ENCODE data around the gene NTNG2. TPM values are rescaled to one million over a fixed set of nuclear protein-coding genes. Genes with fewer than 3 reads are reported as not detected.

The NTNG2 gene
- total RNA-seq, 1 donor from 2014 or later, result 5.0 TPM

DNA sequence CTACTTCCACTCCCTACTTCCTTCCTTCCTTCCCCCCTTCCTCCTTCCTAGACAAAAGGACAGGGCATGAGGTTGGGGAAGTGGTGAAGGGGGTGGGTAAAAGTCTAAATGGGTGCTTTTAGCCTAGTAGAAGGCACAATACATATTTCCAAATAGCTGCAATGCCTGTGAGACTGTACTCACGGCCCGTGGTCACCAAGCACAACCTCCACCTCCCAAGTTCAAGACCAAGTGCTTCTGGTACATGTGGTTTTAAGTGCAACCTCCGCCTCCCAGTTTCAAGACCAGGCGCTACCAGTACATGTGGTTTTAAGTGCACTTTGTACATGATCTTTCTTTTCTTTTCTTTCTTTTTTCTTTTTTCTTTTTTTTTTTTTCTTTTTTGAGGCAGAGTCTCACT, 14.5 kb upstream of the NTNG2 start:
- Histone ChIP-seq H3K4me3 (no peak overlapping the region), H3K27me3 (ENCODE audit: low read depth) (peaks cover 63% of the 10 kb centered on the region), H3K27ac (no peak overlapping the region), H3K4me1 (no peaks in the 10 kb centered on the region), H3K9me3 (no peaks in the 10 kb centered on the region), H3K36me3 (no peaks in the 10 kb centered on the region)
- DNase-seq (no peak), ATAC-seq (no peak)
- intact Hi-C loops (cut with DNase I), result no loop called here
- TF ChIP-seq, protein P1, sequence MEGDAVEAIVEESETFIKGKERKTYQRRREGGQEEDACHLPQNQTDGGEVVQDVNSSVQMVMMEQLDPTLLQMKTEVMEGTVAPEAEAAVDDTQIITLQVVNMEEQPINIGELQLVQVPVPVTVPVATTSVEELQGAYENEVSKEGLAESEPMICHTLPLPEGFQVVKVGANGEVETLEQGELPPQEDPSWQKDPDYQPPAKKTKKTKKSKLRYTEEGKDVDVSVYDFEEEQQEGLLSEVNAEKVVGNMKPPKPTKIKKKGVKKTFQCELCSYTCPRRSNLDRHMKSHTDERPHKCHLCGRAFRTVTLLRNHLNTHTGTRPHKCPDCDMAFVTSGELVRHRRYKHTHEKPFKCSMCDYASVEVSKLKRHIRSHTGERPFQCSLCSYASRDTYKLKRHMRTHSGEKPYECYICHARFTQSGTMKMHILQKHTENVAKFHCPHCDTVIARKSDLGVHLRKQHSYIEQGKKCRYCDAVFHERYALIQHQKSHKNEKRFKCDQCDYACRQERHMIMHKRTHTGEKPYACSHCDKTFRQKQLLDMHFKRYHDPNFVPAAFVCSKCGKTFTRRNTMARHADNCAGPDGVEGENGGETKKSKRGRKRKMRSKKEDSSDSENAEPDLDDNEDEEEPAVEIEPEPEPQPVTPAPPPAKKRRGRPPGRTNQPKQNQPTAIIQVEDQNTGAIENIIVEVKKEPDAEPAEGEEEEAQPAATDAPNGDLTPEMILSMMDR (IDR thresholded peaks at IDR 0.05), result no peak

- no peaks in the 10 kb centered on the region for H3K36me3 ChIP-seq
- no peak overlapping the region for H3K27ac ChIP-seq
- no peaks in the 10 kb centered on the region for H3K4me1 ChIP-seq
- DNase-seq, result no peak
- TF ChIP-seq, protein P1 (IDR thresholded peaks at IDR 0.05), result no peak
- peaks cover 61% of the 10 kb centered on the region for H3K27me3 ChIP-seq (ENCODE audit: low read depth)
- intact Hi-C loops (cut with DNase I), result no loop called here
- ATAC-seq, result no peak
- no peak overlapping the region for H3K4me3 ChIP-seq
- no peaks in the 10 kb centered on the region for H3K9me3 ChIP-seq
These were observed 14.0 kb upstream of the NTNG2 start for GRCh38 chr9:132147839-132148238.

DNA sequence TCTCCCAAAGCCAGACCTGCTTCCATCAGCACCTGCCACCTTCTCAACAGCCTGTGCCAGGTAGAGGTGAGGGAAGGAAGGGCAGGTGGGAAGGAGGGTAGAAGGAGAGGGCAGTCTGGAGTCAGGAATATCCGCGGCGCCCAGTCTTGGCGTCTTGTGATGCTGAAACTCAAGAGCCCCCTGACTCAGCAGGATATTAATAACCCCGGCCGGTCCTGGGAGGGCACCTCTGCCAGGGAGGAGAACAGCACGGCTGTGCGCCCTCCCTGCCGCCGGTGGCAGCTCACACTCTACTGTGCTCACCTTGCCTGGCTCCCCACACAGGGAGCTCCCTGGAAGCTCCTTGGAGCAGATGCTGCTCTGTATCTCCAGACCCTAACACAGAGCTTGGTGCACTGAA, 11.6 kb upstream of the NTNG2 start:
- Histone ChIP-seq H3K9me3 (no peaks in the 10 kb centered on the region), H3K4me1 (no peaks in the 10 kb centered on the region), H3K36me3 (no peaks in the 10 kb centered on the region), H3K27ac (no peak overlapping the region), H3K27me3 (ENCODE audit: low read depth) (peaks cover 44% of the 10 kb centered on the region), H3K4me3 (no peak overlapping the region)
- no peak for ATAC-seq
- TF ChIP-seq, protein P1 (IDR thresholded peaks at IDR 0.05), result no peak
- DNase-seq, result no peak
- intact Hi-C loops (cut with DNase I), result no loop called here

DNA sequence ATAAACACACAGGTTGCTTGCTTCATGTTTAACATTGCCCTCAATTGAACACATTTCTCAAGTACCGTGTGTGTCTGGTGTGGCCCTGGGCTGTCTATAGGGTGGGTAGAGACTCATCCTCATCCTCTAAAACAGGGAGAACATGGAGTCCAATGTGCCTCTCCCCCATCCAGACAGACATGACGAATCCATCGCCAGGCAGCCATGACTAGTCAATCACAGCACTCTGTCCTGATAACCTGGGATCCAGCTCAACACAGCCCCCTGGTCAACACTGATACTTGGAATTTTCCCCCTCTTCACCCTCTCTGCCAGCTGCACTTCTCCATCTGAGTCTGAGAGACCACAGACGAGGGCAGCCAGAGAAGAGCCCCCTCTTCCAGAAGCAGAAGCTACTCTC, 10.7 kb upstream of the NTNG2 start:
- TF ChIP-seq, protein P1 (IDR thresholded peaks at IDR 0.05), result no peak
- no peaks in the 10 kb centered on the region for H3K9me3 ChIP-seq
- H3K4me3 ChIP-seq, result no peak overlapping the region
- peaks cover 36% of the 10 kb centered on the region for H3K27me3 ChIP-seq (ENCODE audit: low read depth)
- DNase-seq (no peak), ATAC-seq (no peak)
- intact Hi-C loops (cut with DNase I), result no loop called here
- no peaks in the 10 kb centered on the region for H3K36me3 ChIP-seq
- H3K27ac ChIP-seq, result no peak overlapping the region
- H3K4me1 ChIP-seq, result no peaks in the 10 kb centered on the region

GRCh38 chr9:132152231-132152630, 9.6 kb upstream of the NTNG2 start:
- DNase-seq (no peak), ATAC-seq (no peak)
- Histone ChIP-seq H3K9me3 (no peaks in the 10 kb centered on the region), H3K27ac (no peak overlapping the region), H3K36me3 (no peaks in the 10 kb centered on the region), H3K4me1 (no peaks in the 10 kb centered on the region), H3K4me3 (no peak overlapping the region), H3K27me3 (ENCODE audit: low read depth) (peaks cover 30% of the 10 kb centered on the region)
- intact Hi-C loops (cut with DNase I), result no loop called here
- TF ChIP-seq, protein P1 (IDR thresholded peaks at IDR 0.05), result no peak

Data from lower lobe of right lung (tissue), 2 donors.